Measurements from ENCODE around the gene MERTK. TPM values are rescaled to one million over a fixed set of nuclear protein-coding genes. Genes with fewer than 3 reads are reported as not detected.

The MERTK gene
- total and polyA plus RNA-seq, 2 of the 13 experiments (the other 11 are each of a cell fraction or from before 2014, with no cell fraction given) = 37.3 to 44.7 TPM

DNA sequence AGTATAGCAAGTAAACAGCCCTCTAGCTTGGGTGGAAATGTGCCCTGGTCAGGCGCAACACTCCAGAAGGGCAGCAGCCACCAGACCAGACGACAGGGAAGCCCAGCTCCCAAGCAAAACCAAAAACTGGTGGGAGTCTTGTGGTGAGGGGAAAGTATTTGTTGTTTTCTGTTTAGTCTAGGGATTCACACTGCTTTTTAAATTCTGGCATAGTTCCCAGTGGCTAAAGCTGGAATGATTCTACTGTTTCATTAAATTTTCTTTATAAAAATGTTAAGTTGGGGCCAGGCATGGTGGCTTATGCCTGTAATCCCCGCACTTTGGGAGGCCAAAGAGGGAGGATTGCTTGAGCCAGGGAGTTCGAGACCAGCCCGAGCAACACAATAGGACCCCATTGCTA is 38.5 kb downstream of the MERTK start:
- in situ Hi-C loops (cut with HindIII; ENCODE audit: extremely low pct_ligation_motif_present, low pct_unique_long_range_greater_than_20kb) (no loop called here), intact Hi-C loops (cut with micrococcal nuclease; ENCODE audit: unreplicated experiment) (no loop called here)
- DNase-seq (ENCODE audit: low spot score) (no peak), FAIRE-seq (no peak), ATAC-seq (no peak)
- H3K36me3 ChIP-seq (replicated peaks in 1 of 2; ENCODE audit: control insufficient read depth in 1 of 2, insufficient read depth in 2 of 2, low read length in 2 of 2) = peaks cover 6 to 34% of the 10 kb centered on the region in 2 experiments; a peak in 3 of 5 replicates
- TF ChIP-seq ZNF572 (CRISPR knock-in tag; IDR thresholded peaks at IDR 0.05) (no peak), NR2F1 (CRISPR knock-in tag; IDR thresholded peaks at IDR 0.05) (no peak), ZNF543 (CRISPR knock-in tag; IDR thresholded peaks at IDR 0.05) (no peak), ZNF740 (CRISPR knock-in tag; IDR thresholded peaks at IDR 0.05) (no peak), KLF13 (CRISPR knock-in tag; IDR thresholded peaks at IDR 0.05) (no peak), FOXM1 (CRISPR knock-in tag; IDR thresholded peaks at IDR 0.05) (no peak), ZNF761 (CRISPR knock-in tag; conservative IDR thresholded peaks at IDR 0.05) (no peak), HNF4G (IDR thresholded peaks at IDR 0.05; ENCODE audit: borderline replicate concordance, low read depth, low read length) (no peak), HNF4G (CRISPR knock-in tag; IDR thresholded peaks at IDR 0.05; ENCODE audit: borderline replicate concordance, low read depth) (no peak), CENPX (CRISPR knock-in tag; IDR thresholded peaks at IDR 0.05) (no peak), SCMH1 (CRISPR knock-in tag; IDR thresholded peaks at IDR 0.05; ENCODE audit: borderline replicate concordance) (no peak), MXD4 (CRISPR knock-in tag; IDR thresholded peaks at IDR 0.05) (no peak), GTF2F1 (IDR thresholded peaks at IDR 0.05; ENCODE audit: low read length) (no peak)
- TF ChIP-seq, protein P1, sequence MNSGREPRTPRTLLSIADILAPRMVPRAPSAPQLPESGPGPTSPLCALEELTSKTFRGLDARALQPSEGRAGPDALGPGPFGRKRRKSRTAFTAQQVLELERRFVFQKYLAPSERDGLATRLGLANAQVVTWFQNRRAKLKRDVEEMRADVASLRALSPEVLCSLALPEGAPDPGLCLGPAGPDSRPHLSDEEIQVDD (CRISPR knock-in tag; IDR thresholded peaks at IDR 0.05; ENCODE audit: borderline replicate concordance) = no peak
- TF ChIP-seq, protein P2, sequence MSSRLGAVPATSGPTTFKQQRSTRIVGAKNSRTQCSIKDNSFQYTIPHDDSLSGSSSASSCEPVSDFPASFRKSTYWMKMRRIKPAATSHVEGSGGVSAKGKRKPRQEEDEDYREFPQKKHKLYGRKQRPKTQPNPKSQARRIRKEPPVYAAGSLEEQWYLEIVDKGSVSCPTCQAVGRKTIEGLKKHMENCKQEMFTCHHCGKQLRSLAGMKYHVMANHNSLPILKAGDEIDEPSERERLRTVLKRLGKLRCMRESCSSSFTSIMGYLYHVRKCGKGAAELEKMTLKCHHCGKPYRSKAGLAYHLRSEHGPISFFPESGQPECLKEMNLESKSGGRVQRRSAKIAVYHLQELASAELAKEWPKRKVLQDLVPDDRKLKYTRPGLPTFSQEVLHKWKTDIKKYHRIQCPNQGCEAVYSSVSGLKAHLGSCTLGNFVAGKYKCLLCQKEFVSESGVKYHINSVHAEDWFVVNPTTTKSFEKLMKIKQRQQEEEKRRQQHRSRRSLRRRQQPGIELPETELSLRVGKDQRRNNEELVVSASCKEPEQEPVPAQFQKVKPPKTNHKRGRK (CRISPR knock-in tag; IDR thresholded peaks at IDR 0.05) = no peak
- H3K4me3 ChIP-seq (replicated peaks in 1 of 3; ENCODE audit: insufficient read depth in 1 of 3, low read depth in 2 of 3, low read length in 3 of 3) = no peak overlapping the region
- ChIA-PET CTCF (ENCODE audit: low intra/inter-chr PET ratio, low total read pairs) (no interaction called here), POLR2A (no interaction called here)
- BruUV-seq (replicated peaks) = no TSS peak
- no peak overlapping the region for H3K27ac ChIP-seq (ENCODE audit: extremely low read length, insufficient read depth, low read length)
- H4K20me1 ChIP-seq (ENCODE audit: insufficient read depth, low read length) = no peaks in the 10 kb centered on the region
- no peak overlapping the region for H3K9ac ChIP-seq (ENCODE audit: insufficient read depth, low read depth, low read length)
- peaks cover 33% of the 10 kb centered on the region for H3K79me2 ChIP-seq (ENCODE audit: insufficient read depth, low read length)
- no peak overlapping the region for H2AFZ ChIP-seq (ENCODE audit: low read length)
- peaks cover 36% of the 10 kb centered on the region for H3K4me1 ChIP-seq (ENCODE audit: insufficient read depth, low read length)
- WGBS (ENCODE audit: low lambda C conversion rate) = 95% methylated on average over 5 of the region's 5 CpGs
- no peaks in the 10 kb centered on the region for H3K27me3 ChIP-seq (ENCODE audit: control insufficient read depth in 1 of 2, insufficient read depth in 2 of 2, low read length in 2 of 2)
- no peak overlapping the region for H3K4me2 ChIP-seq (ENCODE audit: low read depth, low read length)
- H3K9me3 ChIP-seq (ENCODE audit: low read length) = no peaks in the 10 kb centered on the region
